Transverse colon (tissue), 4 donors: ENCODE data around the gene FASN. TPM values are rescaled to one million over a fixed set of nuclear protein-coding genes. Genes with fewer than 3 reads are reported as not detected.

Source experiments
- DNase-seq: peaks from one replicate; pipeline ENCODE4 v3.0.0-alpha.2; 2019
- H3K27ac ChIP-seq, 4 donors: fragments of 200-600 bp; sonication (generic); 2 replicates each; pipeline ENCODE4 v1.5.1; 2016 to 2018; ENCODE audit warnings: inconsistent platforms in 4 of 4
- H3K27me3 ChIP-seq: fragments of 200-600 bp; sonication (generic); 2 replicates; pipeline ENCODE4 v1.5.1; 2017; ENCODE audit warnings: inconsistent platforms
- H3K36me3 ChIP-seq, 4 donors: fragments of 200-600 bp; sonication (generic); 2 replicates each; pipeline ENCODE4 v1.5.1; 2017 to 2019; ENCODE audit warnings: inconsistent platforms in 4 of 4
- H3K4me1 ChIP-seq, 4 donors: fragments of 200-600 bp; sonication (generic); 2 replicates each; pipeline ENCODE4 v1.5.1; 2017 to 2020; ENCODE audit warnings: inconsistent platforms in 4 of 4
- H3K4me3 ChIP-seq, 4 donors: fragments of 200-600 bp; sonication (generic); 1 replicate in 1 of 4; 2 replicates in 3 of 4; pipeline versions ENCODE4 v1.5.1 to v1.6.1; 2017 to 2019; ENCODE audit warnings: inconsistent platforms in 4 of 4
- H3K9me3 ChIP-seq, 2 donors: fragments of 200-600 bp; sonication (generic); 2 replicates each; pipeline ENCODE4 v1.5.1; 2017 to 2019; ENCODE audit warnings: inconsistent platforms in 2 of 2
- CTCF ChIP-seq, 5 experiments: fragments of 200-600 bp in 3 of 5; fragments of 450-650 bp in 2 of 5; sonication (generic) in 3 of 5; IDR thresholded peaks; 1 replicate in 2 of 5; 2 replicates in 3 of 5; pipeline ENCODE4 v1.5.1; 2016 to 2017; ENCODE audit warnings: antibody characterized with exemption in 5 of 5, inconsistent platforms in 3 of 5, mild to moderate bottlenecking in 2 of 5, moderate library complexity in 1 of 5
- EP300 ChIP-seq: sonication (generic); formaldehyde crosslinking; IDR thresholded peaks from one replicate; pipeline ENCODE4 v1.6.1; 2017; ENCODE audit warnings: antibody characterized with exemption, low read depth
- POLR2A ChIP-seq: fragments of 450-650 bp; IDR thresholded peaks from one replicate; pipeline ENCODE4 v1.6.1; 2016; ENCODE audit warnings: antibody characterized with exemption, mild to moderate bottlenecking, moderate library complexity
- POLR2AphosphoS5 ChIP-seq, 3 donors: sonication (generic); formaldehyde crosslinking; IDR thresholded peaks; one replicate each; pipeline ENCODE4 v1.6.1; 2016; ENCODE audit warnings: antibody characterized with exemption in 3 of 3
- WGBS, 2 donors: methylation state at CpG; one replicate each; pipeline ENCODE4 v1.1.5; 2018; ENCODE audit warnings: low coverage in 1 of 2; 5-methylcytosine and 5-hydroxymethylcytosine counted together
- in situ Hi-C, 4 donors: fragments of 200-750 bp; cut with MboI; loops; one replicate each; pipeline versions ENCODE4 v1.15.0 to v1.15.1; 2017; ENCODE audit warnings: low sequenced_read_pairs in 3 of 4, low pct_ligation_motif_present in 1 of 4, low pct_unique_long_range_greater_than_20kb in 1 of 4
- intact Hi-C: fragments of 100-400 bp; cut with DNase I; formaldehyde crosslinking; loops from one replicate; pipeline ENCODE4 v1.15.1; 2023; ENCODE audit warnings: low total_unique reads
- total RNA-seq, 4 donors: library from RNA; depleted of rRNA; stranded (reverse); fragments of >200 nt; gene quantifications; one replicate each; pipeline ENCODE4 v1.1.0, GENCODE V29; 2016

The FASN gene
- total RNA-seq, 4 donors from 2014 or later, result 25.1 to 185 (median 99.4) TPM

DNA sequence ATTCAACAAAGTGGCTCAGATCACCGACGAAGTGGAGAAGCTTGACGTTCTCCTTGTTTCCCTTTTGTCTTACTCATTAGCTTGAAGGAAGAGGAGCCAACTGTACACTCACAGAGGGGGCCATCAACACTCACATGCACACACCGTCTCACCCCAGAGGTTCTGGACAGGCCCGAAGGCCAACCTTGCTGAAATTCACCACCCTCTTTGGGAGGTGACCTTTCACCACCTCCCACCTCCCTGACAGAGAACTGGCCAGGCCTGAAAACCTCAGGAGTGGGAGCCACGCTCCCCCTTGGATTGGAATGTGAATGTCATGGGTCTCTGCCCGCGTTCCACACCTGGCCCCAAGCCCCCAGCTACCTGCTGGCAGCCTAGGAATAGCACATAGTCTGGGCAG lies 62.5 kb downstream of the FASN start:
- Histone ChIP-seq H3K27ac (no peak overlapping the region), H3K4me1 (peaks cover 8 to 31% (median 26%) of the 10 kb centered on the region in 4 donors), H3K36me3 (no peaks in the 10 kb centered on the region), H3K27me3 (peaks cover 9% of the 10 kb centered on the region), H3K9me3 (no peaks in the 10 kb centered on the region), H3K4me3 (no peak overlapping the region)
- no peak for TF ChIP-seq CTCF (IDR thresholded peaks at IDR 0.05)
- no peak for TF ChIP-seq POLR2A
- TF ChIP-seq EP300, result no peak
- TF ChIP-seq POLR2AphosphoS5 (IDR thresholded peaks at IDR 0.05), result no peak
- in situ Hi-C loops (loop anchor here in 3 of 4 donors (10.0 to 25.0 kb wide), 2 partner anchors 119 to 127 kb away; no protein-coding TSS in a partner anchor), intact Hi-C loops (no loop called here)
- DNase-seq, result no peak
- 87 to 94% methylated on average over 5 to 8 of the region's 8 CpGs for WGBS, 2 donors

DNA sequence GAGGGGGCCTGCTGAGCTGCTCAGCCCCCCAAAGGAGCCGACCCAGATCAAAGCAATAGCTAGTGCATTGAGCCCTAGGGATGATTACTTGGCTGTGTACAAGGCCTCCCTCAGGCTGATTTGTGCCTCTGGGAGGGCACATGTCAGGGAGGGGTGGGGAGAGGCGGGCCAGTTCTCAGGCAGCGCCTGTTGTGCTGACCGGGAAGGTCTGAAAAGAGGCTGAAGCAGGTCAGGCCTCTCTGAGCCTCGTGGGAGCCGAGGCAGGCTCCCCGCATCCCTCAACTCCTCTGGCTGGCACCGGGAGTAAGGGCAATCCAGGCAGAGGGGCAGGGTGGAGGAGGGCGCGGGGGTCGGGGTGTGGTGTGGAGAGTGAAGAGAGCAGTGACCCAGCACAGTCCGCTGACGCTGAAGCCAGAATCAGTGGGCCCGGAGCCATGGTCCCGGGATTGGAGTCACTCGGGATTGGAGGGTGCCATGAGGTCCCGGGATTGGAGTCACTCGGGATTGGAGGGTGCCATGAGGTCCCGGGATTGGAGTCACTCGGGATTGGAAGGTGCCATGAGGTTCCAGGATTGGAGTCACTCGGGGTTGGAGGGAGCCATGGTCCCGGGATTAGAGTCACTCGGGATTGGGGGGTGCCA lies 63.5 kb downstream of the FASN start:
- H3K4me1 ChIP-seq, result peaks cover 12 to 38% (median 31%) of the 10 kb centered on the region in 4 donors
- peaks cover 9% of the 10 kb centered on the region for H3K27me3 ChIP-seq
- no peak for DNase-seq
- H3K4me3 ChIP-seq, result no peak overlapping the region
- no peaks in the 10 kb centered on the region for H3K36me3 ChIP-seq
- in situ Hi-C loops (loop anchor here in 3 of 4 donors (10.0 to 25.0 kb wide), 2 partner anchors 120 to 128 kb away; no protein-coding TSS in a partner anchor), intact Hi-C loops (loop anchor here (5.0 kb wide), 1 partner anchor 472 kb away; no protein-coding TSS in a partner anchor)
- H3K9me3 ChIP-seq, result no peaks in the 10 kb centered on the region
- H3K27ac ChIP-seq, result no peak overlapping the region
- 89 to 90% methylated on average over 7 to 23 of the region's 23 CpGs for WGBS, 2 donors
- TF ChIP-seq CTCF (IDR thresholded peaks at IDR 0.05) (no peak), EP300 (no peak), POLR2A (no peak), POLR2AphosphoS5 (IDR thresholded peaks at IDR 0.05) (no peak)

- Histone ChIP-seq H3K4me1 (peaks cover 12 to 38% (median 31%) of the 10 kb centered on the region in 4 donors), H3K4me3 (no peak overlapping the region), H3K9me3 (no peaks in the 10 kb centered on the region), H3K36me3 (no peaks in the 10 kb centered on the region), H3K27ac (no peak overlapping the region), H3K27me3 (peaks cover 9% of the 10 kb centered on the region)
- 73 to 95% methylated on average over 3 to 36 of the region's 38 CpGs for WGBS, 2 donors
- TF ChIP-seq POLR2A, result no peak
- no peak for TF ChIP-seq POLR2AphosphoS5 (IDR thresholded peaks at IDR 0.05)
- no peak for TF ChIP-seq EP300
- no peak for TF ChIP-seq CTCF (IDR thresholded peaks at IDR 0.05)
- DNase-seq, result no peak
- in situ Hi-C loops (loop anchor here in 3 of 4 donors (10.0 to 25.0 kb wide), 2 partner anchors 121 to 129 kb away; no protein-coding TSS in a partner anchor), intact Hi-C loops (loop anchor here (5.0 kb wide), 1 partner anchor 471 kb away; no protein-coding TSS in a partner anchor)
These were observed 64.5 kb downstream of the FASN start for GRCh38 chr17:82033359-82034085.

- no peaks in the 10 kb centered on the region for H3K36me3 ChIP-seq
- no peaks in the 10 kb centered on the region for H3K9me3 ChIP-seq
- H3K27ac ChIP-seq, result peak overlapping the region in 2 of 4 donors; percentile 5 to 25
- 19% methylated on average over 12 of the region's 59 CpGs; no CpG with 5 or more reads in 1 of the 2 donors for WGBS, 2 donors
- intact Hi-C loops, result loop anchor here (5.0 kb wide), 1 partner anchor 470 kb away; no protein-coding TSS in a partner anchor
- peak overlapping the region in 3 of 4 donors; percentile 3 to 49 (median 37) for H3K4me3 ChIP-seq
- in situ Hi-C loops, result loop anchor here in 3 of 4 donors (10.0 to 25.0 kb wide), 2 partner anchors 123 to 130 kb away; no protein-coding TSS in a partner anchor
- DNase-seq, result peak; percentile 80
- peaks cover 9% of the 10 kb centered on the region for H3K27me3 ChIP-seq
- peaks cover 12 to 32% (median 27%) of the 10 kb centered on the region in 4 donors for H3K4me1 ChIP-seq
- TF ChIP-seq CTCF (IDR thresholded peaks at IDR 0.05) (no peak), EP300 (no peak), POLR2A (no peak), POLR2AphosphoS5 (IDR thresholded peaks at IDR 0.05) (no peak)
These were observed 66.0 kb downstream of the FASN start for GRCh38 chr17:82031885-82032627.
